Measurements from ENCODE around the gene TOX3. TPM values are rescaled to one million over a fixed set of nuclear protein-coding genes. Genes with fewer than 3 reads are reported as not detected.

The TOX3 gene
- total RNA-seq, 1 donor, result not detected

- H3K4me3 ChIP-seq (ENCODE audit: low read depth, low read length), result no peak overlapping the region
- DNase-seq (ENCODE audit: low read depth), result no peak
- TF ChIP-seq, protein P1, sequence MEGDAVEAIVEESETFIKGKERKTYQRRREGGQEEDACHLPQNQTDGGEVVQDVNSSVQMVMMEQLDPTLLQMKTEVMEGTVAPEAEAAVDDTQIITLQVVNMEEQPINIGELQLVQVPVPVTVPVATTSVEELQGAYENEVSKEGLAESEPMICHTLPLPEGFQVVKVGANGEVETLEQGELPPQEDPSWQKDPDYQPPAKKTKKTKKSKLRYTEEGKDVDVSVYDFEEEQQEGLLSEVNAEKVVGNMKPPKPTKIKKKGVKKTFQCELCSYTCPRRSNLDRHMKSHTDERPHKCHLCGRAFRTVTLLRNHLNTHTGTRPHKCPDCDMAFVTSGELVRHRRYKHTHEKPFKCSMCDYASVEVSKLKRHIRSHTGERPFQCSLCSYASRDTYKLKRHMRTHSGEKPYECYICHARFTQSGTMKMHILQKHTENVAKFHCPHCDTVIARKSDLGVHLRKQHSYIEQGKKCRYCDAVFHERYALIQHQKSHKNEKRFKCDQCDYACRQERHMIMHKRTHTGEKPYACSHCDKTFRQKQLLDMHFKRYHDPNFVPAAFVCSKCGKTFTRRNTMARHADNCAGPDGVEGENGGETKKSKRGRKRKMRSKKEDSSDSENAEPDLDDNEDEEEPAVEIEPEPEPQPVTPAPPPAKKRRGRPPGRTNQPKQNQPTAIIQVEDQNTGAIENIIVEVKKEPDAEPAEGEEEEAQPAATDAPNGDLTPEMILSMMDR (IDR thresholded peaks at IDR 0.05; ENCODE audit: insufficient read depth, low read length), result no peak
These were observed 6.0 kb downstream of the TOX3 start for GRCh38 chr16:52540910-52541309.

GRCh38 chr16:52539191-52539590, 7.8 kb downstream of the TOX3 start:
- TF ChIP-seq, protein P1 (IDR thresholded peaks at IDR 0.05; ENCODE audit: insufficient read depth, low read length), result no peak
- H3K4me3 ChIP-seq (ENCODE audit: low read depth, low read length), result no peak overlapping the region
- DNase-seq (ENCODE audit: low read depth), result no peak

GRCh38 chr16:52538511-52538910, 8.4 kb downstream of the TOX3 start:
- no peak overlapping the region for H3K4me3 ChIP-seq (ENCODE audit: low read depth, low read length)
- DNase-seq (ENCODE audit: low read depth), result no peak
- TF ChIP-seq, protein P1 (IDR thresholded peaks at IDR 0.05; ENCODE audit: insufficient read depth, low read length), result no peak

DNA sequence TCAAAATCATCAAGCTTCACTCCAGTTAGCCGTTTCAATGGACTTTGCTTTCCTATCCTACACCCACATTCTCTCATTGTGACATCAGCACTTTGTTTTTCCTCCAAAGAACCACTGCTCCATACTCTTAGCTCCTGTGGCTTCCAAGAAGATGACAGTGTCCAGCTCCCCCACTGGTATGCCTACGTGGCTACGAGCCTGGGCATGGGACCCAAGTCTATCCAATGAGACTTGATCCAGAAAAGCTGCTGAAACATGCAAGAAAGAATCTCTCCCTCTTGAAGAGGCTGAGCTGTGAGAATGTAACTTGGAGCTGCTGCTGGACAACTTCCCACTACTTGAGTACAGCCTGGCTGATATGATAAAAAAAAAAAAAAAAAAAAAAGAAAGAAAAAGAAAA, 9.4 kb downstream of the TOX3 start:
- no peak overlapping the region for H3K4me3 ChIP-seq (ENCODE audit: low read depth, low read length)
- no peak for DNase-seq (ENCODE audit: low read depth)
- TF ChIP-seq, protein P1 (IDR thresholded peaks at IDR 0.05; ENCODE audit: insufficient read depth, low read length), result no peak

- H3K4me3 ChIP-seq (ENCODE audit: low read depth, low read length), result no peak overlapping the region
- TF ChIP-seq, protein P1 (IDR thresholded peaks at IDR 0.05; ENCODE audit: insufficient read depth, low read length), result no peak
- no peak for DNase-seq (ENCODE audit: low read depth)
These were observed 11.9 kb downstream of the TOX3 start for GRCh38 chr16:52535076-52535475.

DNA sequence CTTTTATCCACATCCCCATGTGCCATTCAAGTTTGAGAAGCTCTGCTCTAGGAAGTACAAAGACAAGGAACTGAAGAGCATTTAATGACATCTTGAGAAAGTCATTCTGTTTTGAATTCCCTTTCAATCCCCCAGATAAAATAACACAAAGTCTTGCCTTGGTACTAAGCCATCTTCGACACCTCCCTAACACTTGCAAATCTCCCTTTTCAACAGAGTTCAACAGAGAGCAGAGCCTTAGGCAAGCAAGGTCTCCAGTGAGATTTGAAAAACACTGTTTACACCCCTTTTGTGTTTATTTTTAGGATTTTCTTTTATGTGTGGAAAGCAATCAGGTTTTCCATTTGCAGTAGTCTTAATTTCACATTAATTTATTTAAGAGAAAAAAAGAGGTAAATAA, 13.6 kb downstream of the TOX3 start:
- TF ChIP-seq, protein P1 (IDR thresholded peaks at IDR 0.05; ENCODE audit: insufficient read depth, low read length), result no peak
- DNase-seq (ENCODE audit: low read depth), result no peak
- H3K4me3 ChIP-seq (ENCODE audit: low read depth, low read length), result no peak overlapping the region

DNA sequence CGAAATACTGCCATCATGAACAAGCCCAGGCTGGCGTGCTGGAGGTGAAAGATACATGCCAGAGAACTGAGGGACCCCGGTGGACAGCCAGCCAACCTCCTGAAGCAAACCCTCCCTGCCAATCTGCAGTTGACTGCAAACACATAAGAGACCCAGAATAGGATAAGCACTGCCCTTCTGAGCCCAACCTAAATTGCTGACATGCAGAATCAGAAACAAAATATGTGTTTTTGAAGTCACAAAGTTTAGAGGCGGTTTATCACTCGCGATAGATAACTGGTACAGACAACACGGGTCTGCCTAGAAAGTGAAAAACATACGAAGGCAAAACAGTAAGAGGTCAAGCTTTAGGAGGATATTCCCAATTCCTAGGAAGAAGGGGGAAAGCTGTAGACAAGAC, 14.6 kb downstream of the TOX3 start:
- H3K4me3 ChIP-seq (ENCODE audit: low read depth, low read length), result no peak overlapping the region
- TF ChIP-seq, protein P1 (IDR thresholded peaks at IDR 0.05; ENCODE audit: insufficient read depth, low read length), result no peak
- no peak for DNase-seq (ENCODE audit: low read depth)

Measured in fibroblast of the aortic adventitia (primary cell).